ENCODE measurements around the gene KIF25.

Gene KIF25

GRCh38 chr6:168039301-168039700 lies 41.8 kb downstream of the KIF25 start:
- no peak for DNase-seq

GRCh38 chr6:168039849-168040248 lies 42.4 kb downstream of the KIF25 start:
- DNase-seq, result no peak

DNA sequence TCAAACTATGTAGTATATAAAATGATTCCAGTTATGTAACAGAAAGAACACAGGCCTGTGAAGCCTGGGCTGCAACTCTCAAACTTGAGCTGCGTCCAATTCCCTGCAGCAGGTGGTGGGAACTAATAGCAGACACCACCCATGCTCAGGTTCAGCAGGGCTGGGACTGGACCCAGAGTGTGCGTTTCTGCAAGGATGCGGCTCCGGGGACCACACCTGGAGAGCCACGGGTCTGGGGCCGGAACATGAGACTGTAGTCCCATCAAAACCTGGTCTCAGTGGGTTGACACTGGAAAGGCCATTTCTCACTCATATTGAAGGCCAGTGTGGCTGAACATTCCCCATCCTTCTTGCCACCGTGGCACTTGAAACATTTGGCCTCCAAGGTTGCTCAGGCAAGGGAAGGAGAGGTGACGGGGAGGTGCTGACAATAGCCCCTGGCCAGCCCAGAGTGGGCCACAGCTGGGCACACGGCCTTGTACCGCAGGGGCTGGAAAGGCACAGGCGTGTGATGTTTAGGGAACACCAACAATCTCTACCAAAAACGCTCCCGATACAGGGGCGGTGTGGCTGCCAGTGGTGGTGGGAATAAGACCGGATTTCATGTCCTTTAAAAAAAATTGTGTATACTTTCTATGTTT lies 43.5 kb downstream of the KIF25 start:
- no peak for DNase-seq

DNA sequence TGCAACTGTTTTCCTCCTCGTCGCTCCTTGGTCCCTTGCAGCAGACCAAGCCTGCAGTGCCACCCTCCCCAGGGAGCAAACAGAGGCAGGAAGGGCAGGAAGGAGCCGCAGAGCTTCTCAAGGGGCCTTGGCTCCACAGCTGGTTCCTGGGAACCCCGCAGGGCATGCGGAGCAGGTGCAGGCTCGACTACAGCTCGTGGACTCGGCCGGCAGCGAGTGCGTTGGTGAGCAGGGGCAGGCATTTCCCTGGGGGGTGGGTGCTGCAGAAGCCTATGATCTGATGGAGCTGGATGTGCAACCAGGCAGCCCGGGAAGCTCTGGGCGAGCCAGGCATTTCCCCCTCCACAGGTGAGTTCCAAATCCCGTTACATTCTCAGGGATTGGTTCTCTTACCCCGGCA lies 44.5 kb downstream of the KIF25 start:
- no peak for DNase-seq

DNA sequence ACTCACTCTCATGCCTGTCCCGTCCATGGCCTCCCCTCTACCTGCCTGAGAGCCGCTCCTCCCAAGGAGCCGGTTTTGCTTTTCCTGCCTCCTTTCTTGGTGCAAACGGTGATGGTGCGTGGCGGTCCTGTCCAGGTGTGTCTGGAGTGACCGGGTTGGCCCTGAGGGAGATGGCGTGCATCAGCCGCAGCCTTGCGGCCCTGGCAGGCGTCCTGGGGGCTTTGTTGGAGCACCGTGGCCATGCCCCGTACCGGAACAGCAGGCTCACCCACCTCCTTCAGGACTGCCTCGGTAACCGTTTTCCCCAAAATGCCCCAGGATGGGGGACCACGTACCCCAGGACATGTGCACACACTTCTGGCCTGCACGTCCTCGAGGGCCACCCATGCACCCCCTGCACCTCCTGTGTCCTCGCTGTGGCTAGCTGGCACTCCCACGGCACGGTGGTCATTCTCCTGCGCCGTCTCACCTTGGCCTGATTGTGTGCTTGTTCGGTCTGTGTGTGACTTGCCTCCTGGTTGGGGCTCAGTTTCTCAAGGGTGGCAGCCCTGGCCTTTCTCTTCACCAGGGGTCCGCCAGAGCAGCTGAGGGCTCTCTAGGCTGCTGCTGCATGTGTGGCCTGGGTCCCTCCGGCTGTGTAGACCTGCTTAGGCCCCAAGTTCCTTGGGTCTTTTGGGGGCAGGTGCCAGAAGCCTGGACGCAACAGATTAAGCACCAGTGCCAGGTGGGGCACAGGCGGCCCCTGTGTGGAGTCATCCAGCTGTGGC lies 45.1 kb downstream of the KIF25 start:
- DNase-seq, result no peak

DNA sequence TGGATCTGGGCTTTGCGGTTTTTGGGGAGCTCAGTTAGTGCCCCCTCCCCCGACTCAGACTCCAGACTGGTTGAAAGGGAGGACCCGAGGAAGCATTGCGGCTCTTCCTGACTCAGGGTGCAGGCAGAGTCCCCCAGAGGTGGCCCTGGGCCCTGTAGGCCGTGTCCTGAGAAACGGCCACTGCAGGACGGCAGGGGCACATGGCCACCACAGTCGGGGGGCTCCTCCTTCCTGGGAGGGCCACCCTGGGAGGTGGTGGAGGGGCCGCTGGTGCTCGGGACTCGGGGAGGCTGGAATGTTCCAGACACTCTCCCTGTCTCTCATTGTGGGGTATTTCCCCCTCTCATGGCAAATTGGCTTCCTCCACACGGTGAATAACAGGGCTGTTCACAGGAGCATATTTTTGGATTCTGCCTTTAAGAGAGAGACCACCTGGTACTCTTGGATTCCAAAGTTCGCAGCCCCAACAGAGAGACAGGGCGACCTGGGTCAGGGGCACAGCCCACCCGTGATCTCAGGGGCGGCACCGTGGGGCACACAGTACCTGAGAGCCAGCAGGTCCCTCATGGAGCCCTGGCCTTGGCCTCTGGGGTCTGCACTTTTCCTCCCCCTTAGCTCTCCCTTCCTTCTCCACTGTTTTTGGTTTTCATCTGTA lies 45.8 kb downstream of the KIF25 start:
- DNase-seq, result no peak

DNA sequence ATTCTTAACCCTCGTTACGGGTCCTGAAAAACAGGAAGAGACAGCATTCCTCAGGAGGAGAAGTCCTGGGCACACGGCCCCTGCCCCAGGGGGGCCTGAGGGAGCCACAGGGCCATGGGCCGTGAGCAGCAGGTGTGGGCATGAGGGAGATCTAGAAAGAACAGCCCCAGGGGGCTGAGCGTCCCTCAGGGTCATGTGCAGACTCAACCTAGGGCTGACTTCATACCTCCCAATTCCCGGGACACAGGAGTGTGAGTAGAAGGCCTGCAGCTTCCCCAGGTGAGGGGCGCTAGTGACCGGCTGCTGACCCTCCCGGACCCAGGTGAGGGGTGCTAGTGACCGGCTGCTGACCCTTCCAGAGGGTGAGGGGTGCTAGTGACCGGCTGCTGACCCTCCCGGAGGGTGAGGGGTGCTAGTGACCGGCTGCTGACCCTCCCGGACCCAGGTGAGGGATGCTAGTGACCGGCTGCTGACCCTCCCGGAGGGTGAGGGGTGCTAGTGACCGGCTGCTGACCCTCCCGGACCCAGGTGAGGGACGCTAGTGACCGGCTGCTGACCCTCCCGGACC lies 46.5 kb downstream of the KIF25 start:
- no peak for DNase-seq

- no peak for DNase-seq
Observed at GRCh38 chr6:168044521-168045130, 47.2 kb downstream of the KIF25 start.

DNA sequence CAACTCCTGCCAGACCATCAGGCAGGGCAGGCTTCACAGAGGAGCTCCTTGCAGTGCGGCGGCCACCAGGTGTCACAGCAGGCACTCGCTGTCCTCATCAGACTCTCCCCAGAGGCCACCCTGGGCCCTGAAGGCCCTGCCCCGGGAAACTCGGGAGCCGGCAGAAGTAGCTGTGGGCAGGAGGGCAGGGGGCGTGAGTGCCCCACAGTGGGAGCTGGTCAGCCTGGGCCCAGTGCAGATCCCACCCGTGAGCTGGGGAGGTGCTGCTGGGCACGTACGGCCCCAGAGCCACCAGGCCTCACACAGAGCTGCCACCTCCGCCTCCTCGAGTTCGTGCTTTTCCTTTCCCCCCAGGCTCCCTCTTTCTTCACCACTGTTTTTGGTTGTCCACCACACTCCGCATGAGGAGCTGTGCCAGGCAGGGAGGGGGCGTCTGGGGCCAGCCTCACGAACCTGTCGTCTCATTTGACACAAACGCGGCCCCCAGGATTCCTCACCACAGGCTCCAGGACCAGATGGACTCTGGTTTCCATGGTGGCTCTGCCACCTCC lies 47.7 kb downstream of the KIF25 start:
- no peak for DNase-seq

DNA sequence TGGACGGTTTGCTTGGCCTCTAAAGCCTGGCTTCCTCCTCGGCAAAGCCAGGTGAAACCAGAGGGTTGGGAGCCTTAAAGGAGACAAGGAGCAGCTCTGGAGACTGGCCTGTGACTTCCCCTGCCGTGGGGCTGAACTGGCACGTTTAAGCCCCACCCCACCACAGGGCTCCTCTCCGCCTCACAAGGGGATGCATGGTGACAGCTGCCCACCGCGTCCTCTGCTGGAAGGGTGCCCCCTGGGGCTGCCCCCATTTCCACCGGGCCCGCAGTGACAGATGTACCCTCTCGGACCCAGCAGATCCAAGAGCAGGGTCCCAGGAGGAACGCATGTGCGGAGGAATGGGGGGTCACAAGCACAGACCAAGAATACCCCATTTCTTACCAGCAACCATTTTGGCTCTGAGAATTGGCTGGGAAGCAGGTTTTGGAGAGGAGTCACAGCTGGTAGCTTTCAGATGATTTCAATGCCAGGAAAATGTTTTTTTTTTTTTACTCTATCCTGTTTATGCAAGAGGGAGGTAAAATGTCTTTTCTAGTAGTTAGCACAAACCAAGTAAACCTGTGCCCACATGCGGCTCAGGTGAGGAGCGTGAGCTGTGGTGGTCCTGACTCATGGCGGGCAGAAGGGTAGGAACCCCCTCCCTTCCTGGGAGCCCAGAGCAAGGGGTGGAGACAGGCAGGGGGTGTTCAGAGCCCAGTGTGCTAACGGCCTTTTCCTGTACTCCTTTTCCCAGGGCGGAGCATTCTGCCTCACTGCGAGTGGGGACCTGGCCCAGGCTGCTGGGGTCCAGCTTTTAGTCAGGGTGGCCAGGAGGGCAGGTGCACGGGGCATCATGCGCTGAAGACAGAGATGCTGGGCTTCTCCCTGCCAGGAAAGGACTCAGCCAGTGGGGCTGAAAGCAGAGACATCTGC lies 48.5 kb downstream of the KIF25 start:
- DNase-seq, result no peak

- DNase-seq, result no peak
Observed at GRCh38 chr6:168046696-168047095, 49.2 kb downstream of the KIF25 start.

DNA sequence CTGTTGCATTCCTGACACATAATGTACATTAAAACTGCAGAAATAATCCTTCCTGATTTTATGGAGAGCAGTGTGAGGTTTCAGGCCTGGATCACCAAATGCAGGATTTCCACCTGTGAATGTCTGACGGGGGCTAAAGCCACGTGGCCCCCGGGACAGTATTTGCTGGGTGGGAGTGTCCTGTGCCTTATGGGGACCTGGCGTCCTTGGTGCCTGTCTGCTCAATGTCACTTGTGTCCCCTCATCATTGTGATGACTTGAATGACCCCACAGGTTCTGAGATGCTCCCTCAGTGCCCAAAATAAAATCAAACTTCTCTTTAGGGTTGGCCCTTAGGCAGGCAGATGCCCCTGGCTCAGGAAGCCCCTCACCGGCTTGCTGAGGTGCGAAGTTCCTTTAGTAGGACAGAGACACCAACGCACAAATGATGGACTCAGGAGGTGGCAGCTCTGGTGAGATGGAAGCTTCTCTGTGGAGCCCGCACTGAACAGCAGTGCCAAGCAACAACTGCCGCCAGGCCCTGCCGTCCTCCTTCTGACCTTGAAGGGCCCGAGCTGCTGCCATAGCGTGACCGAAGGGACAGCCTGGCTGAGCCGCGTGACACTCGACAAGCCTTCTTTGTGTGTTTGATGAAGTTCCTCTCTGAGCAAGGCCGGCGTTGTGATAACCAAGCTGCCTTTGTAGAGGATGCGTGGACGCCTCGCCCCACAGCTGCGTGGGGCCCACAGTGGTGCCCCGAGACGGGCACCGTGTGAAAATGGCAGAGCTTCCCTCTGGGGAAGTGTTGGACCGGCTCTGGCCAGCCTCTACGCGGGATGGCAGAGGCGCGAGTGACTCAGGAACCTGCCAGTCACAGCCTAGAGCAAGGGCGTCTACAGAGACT lies 50.6 kb downstream of the KIF25 start:
- DNase-seq, result no peak

- DNase-seq, result no peak
Observed at GRCh38 chr6:168048724-168049025, 51.2 kb downstream of the KIF25 start.

DNA sequence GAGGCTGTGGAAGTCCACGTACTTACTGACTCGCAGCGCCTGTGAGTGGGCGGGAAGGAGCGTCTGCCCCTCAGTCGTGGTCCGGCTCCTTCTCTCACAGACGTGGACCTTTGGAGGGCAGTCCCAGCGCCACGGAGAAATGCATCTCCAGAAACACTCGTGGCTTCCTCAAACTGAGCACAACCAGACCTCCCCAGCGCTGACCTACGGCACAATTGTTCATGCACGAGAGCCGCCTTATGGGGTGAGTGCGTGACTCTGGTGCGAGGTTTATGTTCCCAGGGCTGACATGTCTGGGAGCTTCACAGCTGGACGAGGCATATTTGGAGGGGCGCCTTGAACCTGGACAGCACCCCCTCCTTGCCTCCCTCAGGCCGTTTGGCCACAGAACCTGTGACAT lies 51.8 kb downstream of the KIF25 start:
- no peak for DNase-seq

DNA sequence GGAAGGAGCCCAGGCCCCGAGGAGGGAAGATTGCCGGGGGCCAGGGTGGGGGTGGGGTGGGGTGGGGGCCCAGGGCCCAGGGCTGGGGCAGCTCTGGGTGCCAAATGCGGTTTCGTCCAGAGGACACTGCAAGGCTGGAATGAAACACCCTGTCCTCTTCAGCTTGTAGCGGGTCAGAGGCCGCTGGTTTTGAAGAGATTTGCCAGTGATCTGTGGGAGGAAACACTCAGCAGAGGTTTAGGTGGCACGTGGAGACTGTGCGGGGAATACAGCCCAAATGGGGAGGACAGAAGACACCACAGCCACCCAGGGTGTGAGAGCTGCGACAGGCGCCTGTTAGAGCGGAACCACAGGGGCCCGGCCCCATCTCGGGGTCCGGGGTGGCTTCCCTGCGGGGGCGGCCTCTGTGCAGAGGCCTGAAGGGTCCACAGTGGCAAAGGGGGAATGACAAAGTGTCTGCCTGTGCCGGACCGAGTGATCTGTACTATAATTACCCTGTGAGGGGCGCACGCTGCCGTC lies 52.3 kb downstream of the KIF25 start:
- no peak for DNase-seq

- no peak for DNase-seq
Observed at GRCh38 chr6:168050225-168050880, 52.9 kb downstream of the KIF25 start.

DNA sequence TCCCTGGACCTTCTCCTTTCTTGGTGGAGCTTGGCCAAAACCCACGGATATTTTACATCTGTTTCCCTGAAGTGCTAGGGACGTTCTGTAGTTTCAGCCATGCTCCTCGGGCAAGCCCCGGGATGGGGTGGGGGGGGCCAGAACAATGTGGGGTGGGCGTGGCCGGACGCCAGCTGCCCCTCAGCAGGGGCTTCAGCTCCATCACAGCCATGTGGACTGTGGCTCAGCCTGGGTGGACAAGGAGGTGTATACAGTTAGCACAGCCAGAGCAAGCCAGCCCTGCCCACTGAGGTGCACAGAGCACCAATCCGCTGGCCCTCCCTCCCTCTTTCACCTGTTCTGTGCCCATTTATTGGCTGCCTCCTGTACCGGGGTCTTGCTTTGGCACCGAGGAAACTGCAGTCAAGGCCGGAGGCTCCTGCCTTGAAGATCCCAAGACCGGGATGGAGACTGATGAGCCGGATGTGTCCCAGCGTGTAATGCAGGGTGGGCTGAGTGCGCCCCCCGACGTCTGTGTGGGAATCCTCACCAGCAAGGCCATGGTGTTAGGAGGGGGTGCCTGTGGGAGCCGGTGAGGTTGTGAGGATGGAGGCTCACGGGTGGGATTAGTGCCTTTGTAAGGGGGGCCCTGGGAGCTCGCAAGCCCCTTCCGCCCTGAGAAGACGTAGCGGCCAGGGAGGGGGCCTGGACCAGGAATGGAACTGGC lies 53.6 kb downstream of the KIF25 start:
- no peak for DNase-seq

DNA sequence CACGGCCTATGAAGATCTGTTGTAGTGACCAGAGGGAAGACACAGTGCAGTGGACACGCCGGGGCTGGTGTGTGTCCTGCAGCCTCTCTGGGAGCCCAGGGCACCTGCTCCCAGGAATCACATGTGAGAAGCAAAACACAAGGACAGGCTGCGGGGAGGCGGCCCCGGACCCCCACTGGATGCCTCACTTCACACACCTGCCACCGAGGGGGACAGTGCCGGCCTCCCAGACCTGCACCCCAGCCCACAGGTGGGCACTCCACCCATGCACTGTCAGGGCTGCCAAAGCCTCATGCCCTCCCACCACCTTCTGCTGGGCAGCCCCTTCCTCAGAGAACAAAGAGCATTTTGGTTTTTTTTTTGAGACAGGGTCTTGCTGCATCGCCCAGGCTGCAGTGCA lies 54.2 kb downstream of the KIF25 start:
- DNase-seq, result no peak

DNA sequence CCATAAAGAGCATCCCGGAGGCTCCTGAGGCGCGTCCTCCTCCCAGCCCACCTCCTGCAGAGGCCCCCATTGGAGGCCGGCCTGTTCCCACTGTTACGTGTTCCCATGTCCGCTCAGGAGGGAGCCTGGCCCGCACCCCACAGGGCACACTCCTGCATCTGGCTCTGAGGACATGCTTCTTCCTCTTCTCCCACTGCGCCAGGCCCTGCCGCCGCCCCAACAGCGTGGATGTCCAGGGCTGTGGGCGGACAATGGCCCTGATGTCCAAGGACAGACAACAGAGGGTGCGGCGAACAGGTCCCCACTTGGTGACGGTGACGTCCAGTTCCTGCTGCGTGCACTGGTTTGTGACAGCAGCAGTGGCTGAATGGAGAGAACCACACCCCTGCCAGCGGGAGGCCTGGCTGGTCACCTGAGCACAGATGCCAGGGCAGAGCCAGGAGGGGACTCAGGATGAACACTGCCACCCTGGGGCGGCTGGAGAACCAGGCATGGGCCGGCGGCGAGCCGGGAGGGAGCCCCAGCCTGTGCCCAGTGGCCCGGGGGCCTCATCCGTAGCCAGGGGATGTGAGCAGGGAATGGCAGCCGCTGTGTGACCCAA lies 54.9 kb downstream of the KIF25 start:
- DNase-seq, result no peak
